ENCODE results near the gene TENM3.

Gene TENM3

GRCh38 chr4:182532441-182532840, 289.2 kb downstream of the TENM3 start:
- no peak for DNase-seq

GRCh38 chr4:182533964-182534363, 290.8 kb downstream of the TENM3 start:
- DNase-seq: no peak

GRCh38 chr4:182536221-182536811, 293.1 kb downstream of the TENM3 start:
- DNase-seq: no peak

- DNase-seq: no peak
These were observed 294.0 kb downstream of the TENM3 start for GRCh38 chr4:182537031-182537795.

- no peak for DNase-seq
These were observed 294.8 kb downstream of the TENM3 start for GRCh38 chr4:182538031-182538430.

- DNase-seq: no peak
These were observed 297.3 kb downstream of the TENM3 start for GRCh38 chr4:182540496-182540895.

- no peak for DNase-seq
These were observed 304.2 kb downstream of the TENM3 start for GRCh38 chr4:182547435-182547834.

GRCh38 chr4:182548156-182548555, 305.0 kb downstream of the TENM3 start:
- DNase-seq: no peak

GRCh38 chr4:182549356-182549755, 306.2 kb downstream of the TENM3 start:
- no peak for DNase-seq

GRCh38 chr4:182552948-182553347, 309.7 kb downstream of the TENM3 start:
- DNase-seq: no peak

- no peak for DNase-seq
These were observed 310.5 kb downstream of the TENM3 start for GRCh38 chr4:182553653-182554052.

- DNase-seq: no peak
These were observed 311.5 kb downstream of the TENM3 start for GRCh38 chr4:182554736-182555135.

- no peak for DNase-seq
These were observed 312.8 kb downstream of the TENM3 start for GRCh38 chr4:182555997-182556418.

GRCh38 chr4:182556580-182556979, 313.4 kb downstream of the TENM3 start:
- no peak for DNase-seq

GRCh38 chr4:182560358-182560757, 317.2 kb downstream of the TENM3 start:
- no peak for DNase-seq

- no peak for DNase-seq
These were observed 319.1 kb downstream of the TENM3 start for GRCh38 chr4:182562350-182562749.

- no peak for DNase-seq
These were observed 321.6 kb downstream of the TENM3 start for GRCh38 chr4:182564724-182565369.

GRCh38 chr4:182567119-182567518, 323.9 kb downstream of the TENM3 start:
- no peak for DNase-seq

GRCh38 chr4:182569561-182569960, 326.4 kb downstream of the TENM3 start:
- no peak for DNase-seq

- DNase-seq: no peak
These were observed 331.5 kb downstream of the TENM3 start for GRCh38 chr4:182574706-182575105.

GRCh38 chr4:182575225-182575624, 332.0 kb downstream of the TENM3 start:
- no peak for DNase-seq

GRCh38 chr4:182576601-182577289, 333.5 kb downstream of the TENM3 start:
- no peak for DNase-seq

GRCh38 chr4:182577411-182577810, 334.2 kb downstream of the TENM3 start:
- no peak for DNase-seq

GRCh38 chr4:182578402-182578801, 335.2 kb downstream of the TENM3 start:
- DNase-seq: no peak

Measured in stimulated activated CD8-positive, alpha-beta memory T cell treated with anti-CD3 and anti-CD28 coated beads, Interleukin-4, amount 100 ng/mL, for 48 hours (primary cell).